HG02588 (cell line): ENCODE measurements around the gene ARG1.

ENCODE experiments used
- ATAC-seq: cut with Tn5 transposase; IDR thresholded peaks from one replicate; pipeline ENCODE4 v1.9.1; 2021; ENCODE audit warnings: mild to moderate bottlenecking, moderate library complexity; ENCODE audit not compliant: unreplicated experiment

The ARG1 gene

DNA sequence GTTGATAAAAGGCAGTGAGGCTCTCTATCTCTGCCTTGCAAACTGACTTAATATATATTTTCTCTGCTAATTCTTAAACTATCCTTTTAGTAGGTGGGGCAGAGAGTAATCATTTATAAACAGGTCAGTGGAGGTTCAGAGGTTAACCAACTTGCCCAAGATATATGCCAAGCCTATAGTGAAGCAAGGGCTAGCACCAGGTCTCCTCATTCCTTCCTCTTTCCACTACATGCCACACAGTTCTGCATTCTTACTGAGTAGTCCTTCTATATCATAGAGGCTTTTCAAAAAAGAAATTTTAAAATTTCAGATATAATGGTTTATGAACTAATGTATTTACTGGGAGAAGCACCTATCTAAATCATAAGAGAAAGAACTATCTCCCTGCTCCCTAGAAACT is 8.5 kb downstream of the ARG1 start:
- ATAC-seq: no peak

GRCh38 chr6:131586543-131586942 is 13.5 kb downstream of the ARG1 start:
- ATAC-seq: no peak

DNA sequence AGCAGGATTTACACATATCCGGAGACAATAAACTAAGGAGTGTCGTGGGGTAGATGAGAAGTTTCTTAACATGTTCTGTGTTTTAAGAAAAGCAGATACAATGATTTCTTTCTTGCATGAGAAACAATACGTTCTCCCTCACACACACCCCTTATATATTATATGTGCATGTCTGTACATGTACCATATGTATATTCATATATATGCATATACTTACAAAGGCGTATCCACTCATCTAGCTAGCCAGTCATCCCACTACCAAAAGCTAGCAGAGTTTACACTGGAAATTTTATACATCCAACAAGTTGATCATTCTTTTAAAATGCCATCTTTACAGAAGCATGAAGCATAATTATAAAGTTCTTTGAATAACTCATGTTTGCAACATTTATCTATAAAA is 14.9 kb downstream of the ARG1 start:
- no peak for ATAC-seq

- no peak for ATAC-seq
Observed at GRCh38 chr6:131588643-131589042, 15.6 kb downstream of the ARG1 start.

DNA sequence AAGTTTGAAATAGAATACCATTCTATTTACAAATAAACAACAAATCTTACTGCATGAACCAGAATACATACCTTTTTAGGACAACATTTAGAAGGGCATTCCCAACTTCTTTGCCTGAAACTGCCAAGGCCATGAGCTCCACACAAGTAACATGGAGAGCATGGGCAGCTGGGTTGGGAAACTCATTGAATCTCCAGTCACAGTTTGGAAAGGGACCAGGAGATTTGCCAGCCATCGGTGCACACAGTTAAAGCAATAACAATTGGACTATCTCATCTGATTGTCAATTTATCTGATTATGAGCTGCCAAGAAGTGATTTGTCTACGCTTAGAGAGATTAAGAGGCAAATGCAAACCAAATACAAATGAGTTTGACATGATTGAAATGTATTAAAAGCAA is 19.9 kb downstream of the ARG1 start:
- ATAC-seq: no peak

GRCh38 chr6:131594074-131594473 is 21.0 kb downstream of the ARG1 start:
- no peak for ATAC-seq

GRCh38 chr6:131597446-131597845 is 24.4 kb downstream of the ARG1 start:
- no peak for ATAC-seq

- no peak for ATAC-seq
Observed at GRCh38 chr6:131600716-131601115, 27.7 kb downstream of the ARG1 start.

GRCh38 chr6:131602781-131603312 is 29.8 kb downstream of the ARG1 start:
- ATAC-seq: no peak

DNA sequence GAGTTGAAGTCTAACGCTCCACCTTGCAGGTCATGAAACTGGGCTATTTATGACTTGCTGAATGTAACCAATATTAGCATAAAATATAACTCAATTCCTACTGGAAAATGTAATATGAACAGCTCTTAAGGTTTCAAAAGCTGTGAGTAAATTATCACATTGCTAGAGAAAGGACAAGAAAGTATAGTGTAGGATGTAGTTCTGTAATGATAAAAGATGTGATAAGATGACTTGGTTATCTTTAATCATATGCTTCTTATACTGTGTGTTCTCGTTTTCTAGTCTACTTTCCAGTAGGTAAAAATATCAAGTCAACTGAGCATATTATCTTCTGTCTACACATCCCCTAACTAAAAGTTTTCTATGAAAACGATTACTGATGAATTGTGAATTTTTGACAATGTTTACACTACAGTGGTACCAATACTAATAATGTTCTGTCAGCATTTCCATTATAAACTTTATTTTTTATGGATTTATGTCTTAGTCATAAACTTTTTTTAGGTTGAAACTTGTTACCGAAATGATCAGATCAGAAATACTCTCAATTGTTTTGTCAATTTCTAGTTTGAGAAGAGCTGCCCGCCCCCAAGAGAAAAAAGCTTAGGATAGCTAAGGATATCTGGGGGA is 40.4 kb downstream of the ARG1 start:
- ATAC-seq: no peak

DNA sequence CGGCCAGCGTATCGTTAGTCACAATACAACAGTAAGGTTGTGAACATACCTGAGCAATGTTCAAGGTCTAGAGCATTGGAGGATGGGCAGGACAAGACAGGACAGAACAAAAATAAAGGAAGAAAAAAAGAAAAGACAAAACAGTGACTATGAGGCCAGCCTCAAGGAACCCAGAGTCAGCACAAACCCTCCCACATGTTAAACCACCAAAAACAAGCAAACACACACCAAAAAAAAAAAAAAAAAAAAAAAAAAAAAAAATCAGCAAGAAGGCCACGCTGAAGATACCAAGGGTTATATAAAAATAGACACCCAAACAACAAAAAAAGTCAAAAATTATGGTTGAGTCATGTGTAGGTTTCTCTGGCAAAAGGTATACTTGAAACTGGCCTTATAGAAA is 42.2 kb downstream of the ARG1 start:
- no peak for ATAC-seq

DNA sequence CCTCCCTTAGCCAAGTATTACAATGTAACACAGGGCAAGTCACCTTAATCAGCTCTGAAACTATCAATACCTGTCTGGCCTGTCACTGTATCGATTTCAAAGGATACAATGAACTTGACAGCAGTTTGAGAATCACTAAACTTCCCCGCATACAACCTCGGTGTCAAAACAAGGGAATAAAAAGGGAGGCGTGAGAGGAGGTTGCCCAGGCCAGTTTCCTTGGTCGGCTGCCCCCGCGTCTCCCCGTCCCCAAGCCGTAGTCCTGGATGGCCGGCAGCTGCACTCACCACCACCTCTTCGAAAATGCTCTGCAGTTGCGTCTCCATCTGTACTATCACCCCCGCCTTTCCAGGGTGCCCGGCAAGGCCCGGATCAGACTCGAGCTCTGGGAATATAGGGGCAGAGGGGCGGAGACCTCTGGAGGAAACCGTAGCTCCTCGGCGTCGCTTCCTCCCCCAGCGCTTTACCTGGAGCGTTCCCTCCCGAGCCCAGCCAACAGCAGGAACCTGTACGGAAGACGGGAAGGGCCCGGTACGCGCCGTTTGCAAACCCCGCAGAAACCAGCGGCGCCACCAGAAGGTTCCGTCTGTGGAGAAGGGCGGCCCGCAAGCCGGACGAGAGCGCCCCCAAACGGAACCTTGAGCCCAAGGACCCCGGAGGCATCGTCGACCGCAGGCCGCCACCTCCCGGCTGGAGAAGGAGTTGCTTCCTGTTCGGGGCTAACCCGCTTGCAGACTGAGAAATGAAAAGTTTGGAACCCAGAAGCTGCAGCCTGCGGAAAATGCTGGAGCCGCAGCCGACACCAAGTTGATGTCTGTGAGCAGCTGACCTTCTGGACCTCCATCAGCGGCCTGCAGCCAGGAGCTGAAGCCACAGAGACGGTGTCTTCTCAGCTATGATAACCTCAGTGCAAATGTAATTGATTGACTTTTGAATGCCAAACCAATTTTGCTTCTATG is 55.0 kb downstream of the ARG1 start, which contains the start of gene MED23:
MED23 (minus strand) TSS at position 519 of the 959 bp plus-strand sequence; CDS start at position 326, 193 bp downstream.
- peak; percentile 98 for ATAC-seq

DNA sequence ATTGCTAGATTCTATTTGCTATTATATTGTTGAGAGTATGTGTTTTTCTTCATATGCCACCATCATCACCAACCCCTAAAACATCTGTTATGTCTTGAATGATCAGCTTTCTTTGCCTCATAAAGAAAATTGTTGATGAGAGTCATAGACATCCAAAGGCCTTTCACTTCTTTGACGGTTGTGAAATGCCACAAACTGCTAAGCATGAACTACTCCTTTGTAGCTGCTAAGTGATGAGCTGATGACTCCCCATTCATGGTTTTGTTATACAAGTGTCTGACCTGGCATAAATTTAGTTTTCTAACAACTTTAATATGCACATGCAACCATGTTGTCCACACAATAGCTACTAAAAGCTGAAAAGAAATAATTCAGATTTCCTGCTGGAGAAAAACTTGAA is 55.7 kb downstream of the ARG1 start:
- ATAC-seq: no peak

DNA sequence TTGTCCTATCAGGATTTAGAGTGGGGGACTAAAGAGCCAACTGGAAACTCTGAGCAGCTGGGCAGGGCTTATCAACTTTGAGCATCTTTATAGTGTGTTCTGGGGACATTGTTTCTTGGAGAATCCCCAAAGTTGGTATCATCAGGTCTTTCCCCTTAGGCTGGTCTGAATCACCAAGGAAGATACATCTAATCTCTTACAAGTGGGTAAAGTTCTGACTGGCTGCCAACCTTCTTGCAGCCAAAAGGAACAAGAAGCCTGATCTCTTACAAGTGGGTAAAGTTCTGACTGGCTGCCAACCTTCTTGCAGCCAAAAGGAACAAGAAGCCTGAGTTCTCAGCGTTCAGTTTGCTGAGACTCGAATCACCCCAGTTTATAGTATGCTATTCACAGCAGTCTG is 56.6 kb downstream of the ARG1 start:
- ATAC-seq: no peak

- ATAC-seq: no peak
Observed at GRCh38 chr6:131631625-131632289, 58.7 kb downstream of the ARG1 start.
